HEK293 (cell line): Measurements from ENCODE around the gene THSD4.
"Not testable (repeated sequence)": the region's sequence is repeated elsewhere in the genome, so short reads cannot be mapped to it uniquely, and the experiment has no call there.

Source experiments
- CTCF ChIA-PET: fragments of 350-600 bp; formaldehyde crosslinking; extraction: SDS; loops from one replicate; lab custom pipeline; 2021; ENCODE audit warnings: antibody characterized with exemption; lab: Yijun Ruan, JAX
- POLR2A ChIA-PET: fragments of 300-600 bp; formaldehyde crosslinking; extraction: SDS; loops from one replicate; lab custom pipeline; 2020; ENCODE audit warnings: antibody characterized with exemption, inconsistent platforms; lab: Yijun Ruan, JAX
- H3K27ac ChIP-seq: fragments of 200-500 bp; sonication (Bioruptor generic); 2 replicates; pipeline ENCODE4 v1.5.1; 2014; ENCODE audit warnings: low read depth, low read length, control low read depth, inconsistent platforms; ENCODE audit errors: extremely low read depth
- H3K36me3 ChIP-seq, 2 experiments: fragments of 200-500 bp in 1 of 2; sonication (Bioruptor generic) in 1 of 2; 1 replicate in 1 of 2; 2 replicates in 1 of 2; pipeline ENCODE4 v1.5.1; 2014 to 2017; ENCODE audit warnings: inconsistent platforms in 2 of 2, low read length in 2 of 2; ENCODE audit not compliant: control insufficient read depth in 2 of 2, insufficient read depth in 1 of 2
- H3K4me1 ChIP-seq: fragments of 200-500 bp; sonication (Bioruptor generic); 2 replicates; pipeline ENCODE4 v1.5.1; 2014; ENCODE audit warnings: mild to moderate bottlenecking, low read length, inconsistent platforms; ENCODE audit not compliant: control insufficient read depth, insufficient read depth
- H3K4me3 ChIP-seq: 2 replicates; pipeline ENCODE4 v1.5.1; 2011; ENCODE audit warnings: low read depth, mild to moderate bottlenecking, control low read depth, low read length, moderate library complexity
- H3K9me3 ChIP-seq: fragments of 200-500 bp; sonication (Bioruptor generic); 2 replicates; pipeline ENCODE4 v1.5.1; 2014; ENCODE audit warnings: low read depth, low read length, inconsistent platforms; ENCODE audit not compliant: control insufficient read depth, insufficient read depth
- KLF17 ChIP-seq: fragments of 450-650 bp; formaldehyde crosslinking; IDR thresholded peaks from 2 replicates; pipeline ENCODE4 v1.5.1; 2016; ENCODE audit warnings: missing biosample characterization, missing genetic modification characterization
- SETDB1 ChIP-seq: IDR thresholded peaks from one replicate; pipeline ENCODE4 v1.6.1; 2017; ENCODE audit warnings: mild to moderate bottlenecking, low read length, moderate library complexity, mixed read lengths; ENCODE audit not compliant: insufficient read length
- TRIM28 ChIP-seq: IDR thresholded peaks from 2 replicates; pipeline ENCODE4 v1.6.1; 2011; ENCODE audit warnings: low read length, control low read depth, borderline replicate concordance
- WT1 ChIP-seq: fragments of 450-650 bp; formaldehyde crosslinking; IDR thresholded peaks from 2 replicates; pipeline ENCODE4 v1.5.1; 2016; ENCODE audit warnings: missing biosample characterization, missing genetic modification characterization
- YY1 ChIP-seq: fragments of 450-650 bp; formaldehyde crosslinking; IDR thresholded peaks from 2 replicates; pipeline ENCODE4 v1.5.1; 2018; ENCODE audit warnings: missing biosample characterization, missing genetic modification characterization
- ZEB2 ChIP-seq: fragments of 450-650 bp; formaldehyde crosslinking; IDR thresholded peaks from 2 replicates; pipeline ENCODE4 v1.5.1; 2016; ENCODE audit warnings: missing biosample characterization, missing genetic modification characterization
- ZNF133 ChIP-seq: fragments of 450-650 bp; formaldehyde crosslinking; IDR thresholded peaks from 2 replicates; pipeline ENCODE4 v1.5.1; 2016; ENCODE audit warnings: missing biosample characterization, missing genetic modification characterization
- ZNF138 ChIP-seq: fragments of 450-650 bp; formaldehyde crosslinking; IDR thresholded peaks from 2 replicates; pipeline ENCODE4 v1.5.1; 2016; ENCODE audit warnings: missing biosample characterization, missing genetic modification characterization, borderline replicate concordance
- ZNF140 ChIP-seq: fragments of 450-650 bp; formaldehyde crosslinking; IDR thresholded peaks from 2 replicates; pipeline ENCODE4 v1.5.1; 2016; ENCODE audit warnings: missing biosample characterization, missing genetic modification characterization
- ZNF776 ChIP-seq: fragments of 450-650 bp; formaldehyde crosslinking; IDR thresholded peaks from 2 replicates; pipeline ENCODE4 v1.5.0; 2017; ENCODE audit warnings: missing biosample characterization, missing genetic modification characterization, borderline replicate concordance
- ZNF785 ChIP-seq: fragments of 450-650 bp; formaldehyde crosslinking; IDR thresholded peaks from 2 replicates; pipeline ENCODE4 v1.5.1; 2016; ENCODE audit warnings: missing biosample characterization, missing genetic modification characterization
- ZNF791 ChIP-seq: fragments of 450-650 bp; formaldehyde crosslinking; IDR thresholded peaks from 2 replicates; pipeline ENCODE4 v1.5.1; 2016; ENCODE audit warnings: missing biosample characterization, missing genetic modification characterization
- ZSCAN18 ChIP-seq: fragments of 450-650 bp; formaldehyde crosslinking; IDR thresholded peaks from 2 replicates; pipeline ENCODE4 v1.5.1; 2016; ENCODE audit warnings: missing biosample characterization, missing genetic modification characterization
- TF ChIP-seq, protein P1 (sequence below): fragments of 450-650 bp; formaldehyde crosslinking; conservative IDR thresholded peaks from 2 replicates; pipeline ENCODE4 v1.5.1; 2016; ENCODE audit warnings: low read depth, missing biosample characterization, missing genetic modification characterization
- TF ChIP-seq, protein P2 (sequence below): fragments of 450-650 bp; IDR thresholded peaks from 2 replicates; pipeline ENCODE4 v1.5.1; 2018; ENCODE audit warnings: missing biosample characterization, missing genetic modification characterization

Gene THSD4

GRCh38 chr15:71162309-71162708 is 47.0 kb downstream of the THSD4 start:
- Histone ChIP-seq H3K36me3 (no peaks in the 10 kb centered on the region; a peak in 2 of 3 replicates), H3K4me3 (no peak overlapping the region), H3K4me1 (no peaks in the 10 kb centered on the region), H3K9me3 (no peaks in the 10 kb centered on the region; the same call in none of the 2 replicates), H3K27ac (no peak overlapping the region)
- TF ChIP-seq ZNF138 (no peak), TRIM28 (0 out of 2 replicates have a peak, but pooled peaks have one; percentile 32), ZNF791 (tag by site-specific recombination) (peak; percentile 96), ZEB2 (tag by site-specific recombination) (no peak), ZSCAN18 (tag by site-specific recombination) (no peak), KLF17 (tag by site-specific recombination) (no peak), ZNF140 (tag by site-specific recombination) (no peak), WT1 (no peak), ZNF785 (no peak), YY1 (tag by site-specific recombination) (no peak), SETDB1 (peak; percentile 67)
- TF ChIP-seq, protein P1, sequence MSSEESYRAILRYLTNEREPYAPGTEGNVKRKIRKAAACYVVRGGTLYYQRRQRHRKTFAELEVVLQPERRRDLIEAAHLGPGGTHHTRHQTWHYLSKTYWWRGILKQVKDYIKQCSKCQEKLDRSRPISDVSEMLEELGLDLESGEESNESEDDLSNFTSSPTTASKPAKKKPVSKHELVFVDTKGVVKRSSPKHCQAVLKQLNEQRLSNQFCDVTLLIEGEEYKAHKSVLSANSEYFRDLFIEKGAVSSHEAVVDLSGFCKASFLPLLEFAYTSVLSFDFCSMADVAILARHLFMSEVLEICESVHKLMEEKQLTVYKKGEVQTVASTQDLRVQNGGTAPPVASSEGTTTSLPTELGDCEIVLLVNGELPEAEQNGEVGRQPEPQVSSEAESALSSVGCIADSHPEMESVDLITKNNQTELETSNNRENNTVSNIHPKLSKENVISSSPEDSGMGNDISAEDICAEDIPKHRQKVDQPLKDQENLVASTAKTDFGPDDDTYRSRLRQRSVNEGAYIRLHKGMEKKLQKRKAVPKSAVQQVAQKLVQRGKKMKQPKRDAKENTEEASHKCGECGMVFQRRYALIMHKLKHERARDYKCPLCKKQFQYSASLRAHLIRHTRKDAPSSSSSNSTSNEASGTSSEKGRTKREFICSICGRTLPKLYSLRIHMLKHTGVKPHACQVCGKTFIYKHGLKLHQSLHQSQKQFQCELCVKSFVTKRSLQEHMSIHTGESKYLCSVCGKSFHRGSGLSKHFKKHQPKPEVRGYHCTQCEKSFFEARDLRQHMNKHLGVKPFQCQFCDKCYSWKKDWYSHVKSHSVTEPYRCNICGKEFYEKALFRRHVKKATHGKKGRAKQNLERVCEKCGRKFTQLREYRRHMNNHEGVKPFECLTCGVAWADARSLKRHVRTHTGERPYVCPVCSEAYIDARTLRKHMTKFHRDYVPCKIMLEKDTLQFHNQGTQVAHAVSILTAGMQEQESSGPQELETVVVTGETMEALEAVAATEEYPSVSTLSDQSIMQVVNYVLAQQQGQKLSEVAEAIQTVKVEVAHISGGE (tag by site-specific recombination), result no peak
- POLR2A ChIA-PET, result no interaction called here
- CTCF ChIA-PET, result interaction anchor here (0.6 kb wide), 1 partner anchor 335 kb away, joined by 3 read pairs; no protein-coding TSS in a partner anchor

DNA sequence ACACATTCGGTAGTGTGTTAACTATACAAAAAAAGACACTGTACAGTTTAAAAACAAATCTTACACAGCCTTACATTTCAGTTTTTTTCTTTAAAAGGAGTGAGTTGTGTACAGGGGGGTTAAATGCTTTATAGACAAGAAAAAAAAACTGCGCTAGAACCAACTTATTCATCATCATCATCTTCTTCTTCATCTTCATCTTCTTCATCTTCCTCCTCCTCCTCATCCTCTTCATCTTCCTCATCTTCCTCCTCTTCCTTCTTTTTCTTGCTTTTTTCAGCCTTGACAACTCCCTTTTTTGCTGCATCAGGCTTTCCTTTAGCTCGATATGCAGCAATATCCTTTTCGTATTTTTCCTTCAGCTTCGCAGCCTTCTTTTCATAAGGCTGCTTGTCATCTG is 49.3 kb downstream of the THSD4 start:
- POLR2A ChIA-PET, H3K36me3 ChIP-seq, H3K4me1 ChIP-seq, H3K9me3 ChIP-seq, H3K4me3 ChIP-seq, H3K27ac ChIP-seq, CTCF ChIA-PET: not testable (repeated sequence)
- TF ChIP-seq, protein P2, sequence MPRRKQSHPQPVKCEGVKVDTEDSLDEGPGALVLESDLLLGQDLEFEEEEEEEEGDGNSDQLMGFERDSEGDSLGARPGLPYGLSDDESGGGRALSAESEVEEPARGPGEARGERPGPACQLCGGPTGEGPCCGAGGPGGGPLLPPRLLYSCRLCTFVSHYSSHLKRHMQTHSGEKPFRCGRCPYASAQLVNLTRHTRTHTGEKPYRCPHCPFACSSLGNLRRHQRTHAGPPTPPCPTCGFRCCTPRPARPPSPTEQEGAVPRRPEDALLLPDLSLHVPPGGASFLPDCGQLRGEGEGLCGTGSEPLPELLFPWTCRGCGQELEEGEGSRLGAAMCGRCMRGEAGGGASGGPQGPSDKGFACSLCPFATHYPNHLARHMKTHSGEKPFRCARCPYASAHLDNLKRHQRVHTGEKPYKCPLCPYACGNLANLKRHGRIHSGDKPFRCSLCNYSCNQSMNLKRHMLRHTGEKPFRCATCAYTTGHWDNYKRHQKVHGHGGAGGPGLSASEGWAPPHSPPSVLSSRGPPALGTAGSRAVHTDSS (tag by site-specific recombination), result peak; percentile 96

GRCh38 chr15:71167445-71168165 is 52.3 kb downstream of the THSD4 start:
- no peak overlapping the region for H3K27ac ChIP-seq
- H3K9me3 ChIP-seq, result peaks cover 2% of the 10 kb centered on the region; the same call in 1 of the 2 replicates
- ChIA-PET POLR2A (no interaction called here), CTCF (interaction anchor here (0.5 to 1.2 kb wide), 2 partner anchors 30 to 321 kb away, joined by 3 to 5 read pairs; no protein-coding TSS in a partner anchor)
- TF ChIP-seq ZNF776 (tag by site-specific recombination) (no peak), ZNF133 (peak; percentile 27; the same call in 1 of the 2 replicates)
- peaks cover 3% of the 10 kb centered on the region; the same call in 1 of the 2 replicates for H3K4me1 ChIP-seq
- H3K4me3 ChIP-seq, result no peak overlapping the region
- no peaks in the 10 kb centered on the region for H3K36me3 ChIP-seq
